Nephron (organoid): ENCODE data around the gene PPP1R3F.

Experiments
- H3K27ac Mint-ChIP-seq, 3 experiments: 2 replicates each; pipeline ENCODE4 v1.8.0; 2020; ENCODE audit warnings: mixed read lengths in 3 of 3, mild to moderate bottlenecking in 2 of 3, moderate library complexity in 1 of 3
- H3K27me3 Mint-ChIP-seq: 2 replicates; pipeline ENCODE4 v1.8.0; 2021; ENCODE audit warnings: low read depth, mild to moderate bottlenecking, moderate library complexity, mixed read lengths
- H3K36me3 Mint-ChIP-seq: 2 replicates; pipeline ENCODE4 v1.8.0; 2020; ENCODE audit warnings: low read depth, mixed read lengths
- H3K4me1 Mint-ChIP-seq: 2 replicates; pipeline ENCODE4 v1.8.0; 2020; ENCODE audit warnings: mixed read lengths
- H3K4me3 Mint-ChIP-seq, 3 experiments: 2 replicates each; pipeline ENCODE4 v1.8.0; 2020; ENCODE audit warnings: mild to moderate bottlenecking in 3 of 3, mixed read lengths in 3 of 3, moderate library complexity in 2 of 3
- H3K9me3 Mint-ChIP-seq: 2 replicates; pipeline ENCODE4 v1.8.0; 2020; ENCODE audit warnings: mixed read lengths
- CTCF ChIP-seq, 3 experiments: fragments of 200-600 bp; sonication (generic); IDR thresholded peaks; one replicate each; pipeline ENCODE4 v1.5.0; 2021; ENCODE audit warnings: antibody characterized with exemption in 3 of 3; ENCODE audit not compliant: unreplicated experiment in 3 of 3

PPP1R3F gene

GRCh38 chrX:49246541-49246940 is 23.1 kb upstream of the PPP1R3F start:
- no peak overlapping the region for H3K27ac Mint-ChIP-seq
- H3K4me1 Mint-ChIP-seq: no peaks in the 10 kb centered on the region
- H3K27me3 Mint-ChIP-seq: no peaks in the 10 kb centered on the region
- H3K4me3 Mint-ChIP-seq: no peak overlapping the region
- TF ChIP-seq CTCF (IDR thresholded peaks at IDR 0.05; ENCODE audit: unreplicated experiment in 3 of 3): no peak
- H3K36me3 Mint-ChIP-seq: peaks cover 8% of the 10 kb centered on the region
- peaks cover 6% of the 10 kb centered on the region for H3K9me3 Mint-ChIP-seq

- no peak for TF ChIP-seq CTCF (IDR thresholded peaks at IDR 0.05; ENCODE audit: unreplicated experiment in 3 of 3)
- H3K4me3 Mint-ChIP-seq: no peak overlapping the region
- peaks cover 6% of the 10 kb centered on the region for H3K9me3 Mint-ChIP-seq
- peaks cover 7% of the 10 kb centered on the region for H3K36me3 Mint-ChIP-seq
- no peak overlapping the region for H3K27ac Mint-ChIP-seq
- no peaks in the 10 kb centered on the region for H3K27me3 Mint-ChIP-seq
- no peaks in the 10 kb centered on the region for H3K4me1 Mint-ChIP-seq
These were observed 22.2 kb upstream of the PPP1R3F start for GRCh38 chrX:49247346-49247745.

GRCh38 chrX:49247916-49248811 is 21.4 kb upstream of the PPP1R3F start:
- Mint-ChIP-seq H3K4me1 (no peaks in the 10 kb centered on the region), H3K9me3 (peaks cover 8% of the 10 kb centered on the region), H3K27ac (no peak overlapping the region), H3K36me3 (peaks cover 7% of the 10 kb centered on the region), H3K27me3 (no peaks in the 10 kb centered on the region), H3K4me3 (no peak overlapping the region)
- TF ChIP-seq CTCF (IDR thresholded peaks at IDR 0.05; ENCODE audit: unreplicated experiment in 3 of 3): no peak

- no peak for TF ChIP-seq CTCF (IDR thresholded peaks at IDR 0.05; ENCODE audit: unreplicated experiment in 3 of 3)
- H3K9me3 Mint-ChIP-seq: peaks cover 9% of the 10 kb centered on the region
- no peaks in the 10 kb centered on the region for H3K4me1 Mint-ChIP-seq
- H3K4me3 Mint-ChIP-seq: no peak overlapping the region
- H3K36me3 Mint-ChIP-seq: peaks cover 3% of the 10 kb centered on the region
- H3K27me3 Mint-ChIP-seq: no peaks in the 10 kb centered on the region
- H3K27ac Mint-ChIP-seq: no peak overlapping the region
These were observed 20.5 kb upstream of the PPP1R3F start for GRCh38 chrX:49249071-49249470.

GRCh38 chrX:49249616-49250015 is 20.0 kb upstream of the PPP1R3F start:
- Mint-ChIP-seq H3K9me3 (peaks cover 9% of the 10 kb centered on the region), H3K27ac (no peak overlapping the region), H3K4me1 (no peaks in the 10 kb centered on the region), H3K4me3 (no peak overlapping the region), H3K36me3 (peaks cover 3% of the 10 kb centered on the region), H3K27me3 (no peaks in the 10 kb centered on the region)
- no peak for TF ChIP-seq CTCF (IDR thresholded peaks at IDR 0.05; ENCODE audit: unreplicated experiment in 3 of 3)

- Mint-ChIP-seq H3K4me3 (no peak overlapping the region), H3K9me3 (peaks cover 9% of the 10 kb centered on the region), H3K36me3 (peaks cover 3% of the 10 kb centered on the region), H3K4me1 (no peaks in the 10 kb centered on the region), H3K27ac (no peak overlapping the region), H3K27me3 (no peaks in the 10 kb centered on the region)
- TF ChIP-seq CTCF (IDR thresholded peaks at IDR 0.05; ENCODE audit: unreplicated experiment in 3 of 3): no peak
These were observed 19.5 kb upstream of the PPP1R3F start for GRCh38 chrX:49250066-49250465.
